Loucy (cell line): Measurements from ENCODE around the gene RAB38.

Experiments used
- H2AFZ ChIP-seq: fragments of 200-600 bp; sonication (generic); 2 replicates; pipeline ENCODE4 v1.6.0; 2016; ENCODE audit warnings: antibody characterized with exemption, mild to moderate bottlenecking, low read length, moderate library complexity
- H3F3A ChIP-seq: fragments of 200-600 bp; 2 replicates; pipeline ENCODE4 v1.6.0; 2016; ENCODE audit warnings: antibody characterized with exemption, low read depth, mild to moderate bottlenecking
- H3K27me3 ChIP-seq: fragments of 200-600 bp; sonication (generic); 2 replicates; pipeline ENCODE4 v1.6.1; 2014; ENCODE audit warnings: low read length, mild to moderate bottlenecking; ENCODE audit not compliant: insufficient read depth, poor library complexity, severe bottlenecking
- H3K36me3 ChIP-seq: fragments of 200-600 bp; sonication (generic); 2 replicates; pipeline ENCODE4 v1.6.1; 2016; ENCODE audit warnings: low read length; ENCODE audit not compliant: insufficient read depth
- H3K4me1 ChIP-seq: fragments of 200-600 bp; sonication (generic); 2 replicates; pipeline ENCODE4 v1.5.1; 2014; ENCODE audit warnings: low read length, mild to moderate bottlenecking; ENCODE audit not compliant: insufficient read depth, poor library complexity, severe bottlenecking
- H3K4me2 ChIP-seq: fragments of 200-600 bp; sonication (generic); 2 replicates; pipeline ENCODE4 v1.6.0; 2014; ENCODE audit warnings: antibody characterized with exemption, low read length, low read depth, mild to moderate bottlenecking; ENCODE audit not compliant: poor library complexity, severe bottlenecking
- H3K4me3 ChIP-seq: fragments of 200-600 bp; sonication (generic); 2 replicates; pipeline ENCODE4 v1.5.1; 2014; ENCODE audit warnings: low read length, mild to moderate bottlenecking, mixed read lengths; ENCODE audit not compliant: poor library complexity, severe bottlenecking
- H3K79me2 ChIP-seq: fragments of 200-600 bp; sonication (generic); 2 replicates; pipeline ENCODE4 v1.6.1; 2014; ENCODE audit warnings: low read length; ENCODE audit not compliant: insufficient read depth
- H3K9ac ChIP-seq: fragments of 200-600 bp; sonication (generic); 2 replicates; pipeline ENCODE4 v1.6.0; 2014; ENCODE audit warnings: mild to moderate bottlenecking, low read depth, low read length, moderate library complexity; ENCODE audit not compliant: poor library complexity, severe bottlenecking
- H3K9me2 ChIP-seq: fragments of 200-600 bp; sonication (generic); replicated peaks from 2 replicates; pipeline ENCODE4 v1.6.1; 2016; ENCODE audit warnings: low read depth, low read length, mixed read lengths
- H3K9me3 ChIP-seq: fragments of 200-600 bp; sonication (generic); 2 replicates; pipeline ENCODE4 v1.6.1; 2014; ENCODE audit warnings: mild to moderate bottlenecking, antibody characterized with exemption, low read length, low read depth; ENCODE audit not compliant: insufficient read depth
- H4K20me1 ChIP-seq: fragments of 200-600 bp; sonication (generic); 2 replicates; pipeline ENCODE4 v1.6.0; 2014; ENCODE audit warnings: antibody characterized with exemption, low read length, mild to moderate bottlenecking; ENCODE audit not compliant: insufficient read depth, poor library complexity, severe bottlenecking
- EZH2phosphoT487 ChIP-seq: fragments of 200-600 bp; IDR thresholded peaks from 2 replicates; pipeline ENCODE4 v1.6.1; 2018; ENCODE audit warnings: antibody characterized with exemption, mild to moderate bottlenecking, moderate library complexity, borderline replicate concordance
- TF ChIP-seq, protein P1 (sequence below): fragments of 200-600 bp; sonication (generic); conservative IDR thresholded peaks from 2 replicates; pipeline ENCODE4 v1.5.1; 2014; ENCODE audit warnings: mild to moderate bottlenecking, antibody characterized with exemption, low read length

RAB38 gene

DNA sequence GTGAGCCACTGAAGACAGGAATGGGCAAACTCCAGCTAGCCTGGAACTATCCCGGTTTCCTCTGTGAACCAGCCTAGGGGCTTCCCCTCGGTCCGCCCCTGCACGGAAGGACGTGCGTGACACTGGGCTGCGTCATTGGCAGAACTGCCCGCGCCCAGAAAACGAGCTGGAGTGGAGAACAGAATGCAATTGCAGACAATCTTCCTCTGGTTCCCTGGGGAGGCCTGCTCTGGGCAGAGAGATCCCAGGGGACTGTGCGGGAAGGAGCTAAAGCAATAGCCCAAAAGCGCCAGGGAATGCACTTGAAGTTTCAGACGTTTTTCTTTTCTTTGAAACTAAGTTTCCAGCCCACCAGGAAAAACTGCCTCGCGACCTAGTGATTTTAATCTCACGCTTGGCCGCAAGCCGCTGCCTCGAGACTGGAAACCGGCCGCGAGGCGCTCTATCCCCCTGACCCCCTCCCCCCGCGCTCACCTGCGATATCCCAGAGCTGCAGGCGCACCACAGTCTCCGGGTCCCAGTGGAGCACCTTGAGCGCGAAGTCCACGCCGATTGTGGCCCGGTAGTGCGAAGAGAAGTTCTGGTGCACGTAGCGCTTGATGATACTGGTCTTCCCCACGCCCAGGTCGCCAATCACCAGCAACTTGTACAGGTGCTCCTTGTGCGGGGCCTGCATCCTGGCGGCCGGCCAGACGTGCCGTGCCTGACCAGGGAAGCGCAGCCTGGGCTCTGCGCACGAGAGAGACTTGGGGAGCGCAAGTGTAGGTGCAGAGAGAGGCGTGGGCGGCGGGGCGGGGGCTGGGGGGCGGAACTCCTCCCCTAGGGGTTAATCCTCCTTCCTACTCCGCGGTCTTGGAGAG, at the start of gene RAB38:
Gene RAB38 (minus strand): TSS at position 735 of the 860 bp plus-strand sequence. CDS start 59 bp downstream, at position 676.
- Histone ChIP-seq H2AFZ (no peak within 1 kb of the TSS), H3K9me2 (no peaks in the 10 kb centered on the region), H3K4me3 (no peak within 1 kb of the TSS), H3F3A (no peaks in the 10 kb centered on the region), H3K27me3 (no peaks in the 10 kb centered on the region), H3K9ac (no peak within 1 kb of the TSS), H3K36me3 (no peaks in the 10 kb centered on the region), H3K4me1 (no peaks in the 10 kb centered on the region), H3K4me2 (no peak within 1 kb of the TSS), H4K20me1 (no peaks in the 10 kb centered on the region), H3K79me2 (no peaks in the 10 kb centered on the region), H3K9me3 (no peaks in the 10 kb centered on the region)
- TF ChIP-seq EZH2phosphoT487 = no peak
- TF ChIP-seq, protein P1, sequence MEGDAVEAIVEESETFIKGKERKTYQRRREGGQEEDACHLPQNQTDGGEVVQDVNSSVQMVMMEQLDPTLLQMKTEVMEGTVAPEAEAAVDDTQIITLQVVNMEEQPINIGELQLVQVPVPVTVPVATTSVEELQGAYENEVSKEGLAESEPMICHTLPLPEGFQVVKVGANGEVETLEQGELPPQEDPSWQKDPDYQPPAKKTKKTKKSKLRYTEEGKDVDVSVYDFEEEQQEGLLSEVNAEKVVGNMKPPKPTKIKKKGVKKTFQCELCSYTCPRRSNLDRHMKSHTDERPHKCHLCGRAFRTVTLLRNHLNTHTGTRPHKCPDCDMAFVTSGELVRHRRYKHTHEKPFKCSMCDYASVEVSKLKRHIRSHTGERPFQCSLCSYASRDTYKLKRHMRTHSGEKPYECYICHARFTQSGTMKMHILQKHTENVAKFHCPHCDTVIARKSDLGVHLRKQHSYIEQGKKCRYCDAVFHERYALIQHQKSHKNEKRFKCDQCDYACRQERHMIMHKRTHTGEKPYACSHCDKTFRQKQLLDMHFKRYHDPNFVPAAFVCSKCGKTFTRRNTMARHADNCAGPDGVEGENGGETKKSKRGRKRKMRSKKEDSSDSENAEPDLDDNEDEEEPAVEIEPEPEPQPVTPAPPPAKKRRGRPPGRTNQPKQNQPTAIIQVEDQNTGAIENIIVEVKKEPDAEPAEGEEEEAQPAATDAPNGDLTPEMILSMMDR = no peak

DNA sequence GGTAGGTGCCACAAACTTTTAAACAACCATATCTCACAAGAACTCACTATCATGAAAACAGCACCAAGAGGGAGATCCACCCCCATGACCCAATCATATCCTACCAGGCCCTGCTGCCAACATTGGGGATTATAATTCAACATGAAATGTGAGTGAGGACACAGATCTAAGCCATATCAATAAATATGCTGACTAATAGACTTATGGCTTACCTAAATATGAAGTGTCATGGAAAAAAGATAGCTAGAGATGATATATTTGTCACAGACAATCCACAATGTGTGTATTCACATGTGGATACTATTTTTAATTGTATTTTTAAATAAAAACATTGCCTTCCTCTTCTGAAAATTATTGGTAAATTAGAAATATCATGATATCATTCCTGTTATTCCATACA, 38.2 kb upstream of the RAB38 start:
- no peak overlapping the region for H3K9ac ChIP-seq
- no peak overlapping the region for H3K4me3 ChIP-seq

DNA sequence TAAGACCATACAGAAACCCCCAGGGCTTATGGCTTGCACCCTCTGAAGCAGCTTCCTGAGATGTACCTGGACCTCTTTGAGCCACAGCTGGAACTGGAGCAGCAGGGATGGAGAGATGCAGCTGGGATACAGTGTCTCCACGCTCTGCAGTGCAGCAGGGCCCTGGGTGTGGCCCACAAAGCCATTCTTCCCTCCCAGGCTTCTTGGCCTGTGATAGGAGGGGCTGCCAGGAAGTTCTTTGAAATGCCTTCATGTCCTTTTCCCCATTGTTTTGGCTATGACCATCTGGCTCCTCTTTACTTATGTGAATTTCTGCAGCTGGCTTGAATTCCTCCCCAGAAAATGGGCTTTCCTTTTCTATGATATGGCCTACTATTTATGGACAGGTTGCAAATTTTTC, 37.1 kb upstream of the RAB38 start:
- no peak overlapping the region for H3K4me2 ChIP-seq
- H3K36me3 ChIP-seq = no peaks in the 10 kb centered on the region
- H3K9ac ChIP-seq = no peak overlapping the region
- H3K27me3 ChIP-seq = no peaks in the 10 kb centered on the region
- no peak overlapping the region for H2AFZ ChIP-seq
- H3K4me1 ChIP-seq = peaks cover 22% of the 10 kb centered on the region
- TF ChIP-seq EZH2phosphoT487 = no peak
- TF ChIP-seq, protein P1 = no peak
- H3K79me2 ChIP-seq = no peaks in the 10 kb centered on the region
- no peaks in the 10 kb centered on the region for H3F3A ChIP-seq
- no peak overlapping the region for H3K4me3 ChIP-seq
- no peaks in the 10 kb centered on the region for H3K9me3 ChIP-seq
- H3K9me2 ChIP-seq = no peaks in the 10 kb centered on the region
- no peaks in the 10 kb centered on the region for H4K20me1 ChIP-seq

More for the DNA sequence above, 38.2 kb upstream of the RAB38 start:
- Histone ChIP-seq H3K9me3 (no peaks in the 10 kb centered on the region), H3K79me2 (no peaks in the 10 kb centered on the region), H3K4me1 (peaks cover 24% of the 10 kb centered on the region), H3K36me3 (no peaks in the 10 kb centered on the region), H2AFZ (no peak overlapping the region), H3K27me3 (no peaks in the 10 kb centered on the region), H3K4me2 (no peak overlapping the region), H4K20me1 (no peaks in the 10 kb centered on the region), H3F3A (no peaks in the 10 kb centered on the region), H3K9me2 (no peaks in the 10 kb centered on the region)
- TF ChIP-seq EZH2phosphoT487 = no peak
- TF ChIP-seq, protein P1 = no peak
